Tibial nerve (tissue), 4 donors: ENCODE measurements around the gene IFI27L1. TPM values are rescaled to one million over a fixed set of nuclear protein-coding genes. Genes with fewer than 3 reads are reported as not detected.

ENCODE experiments used
- DNase-seq, 2 donors: peaks; one replicate each; pipeline ENCODE4 v3.0.0-alpha.2; 2019; ENCODE audit warnings: low spot score in 2 of 2
- H3K27ac ChIP-seq, 4 donors: fragments of 200-600 bp; sonication (generic) in 3 of 4; one replicate each; pipeline ENCODE4 v1.5.1; 2017 to 2019; ENCODE audit warnings: mild to moderate bottlenecking in 1 of 4
- H3K27me3 ChIP-seq, 2 donors: fragments of 200-600 bp; sonication (generic) in 1 of 2; one replicate each; pipeline versions ENCODE4 v1.5.1 to v1.6.0; 2017 to 2019
- H3K36me3 ChIP-seq, 3 donors: fragments of 200-600 bp; sonication (generic); one replicate each; pipeline ENCODE4 v1.5.1; 2018 to 2019
- H3K4me1 ChIP-seq, 4 donors: fragments of 200-600 bp; sonication (generic) in 3 of 4; one replicate each; pipeline ENCODE4 v1.5.1; 2017 to 2019
- H3K4me3 ChIP-seq, 4 donors: fragments of 200-600 bp; sonication (generic) in 3 of 4; one replicate each; pipeline ENCODE4 v1.5.1; 2017 to 2019; ENCODE audit warnings: mild to moderate bottlenecking in 1 of 4, moderate library complexity in 1 of 4
- H3K9me3 ChIP-seq, 4 donors: fragments of 200-600 bp; sonication (generic) in 3 of 4; one replicate each; pipeline ENCODE4 v1.5.1; 2017 to 2019
- CTCF ChIP-seq, 5 experiments: fragments of 200-600 bp in 3 of 5; fragments of 450-650 bp in 2 of 5; sonication (generic) in 3 of 5; IDR thresholded peaks; one replicate each; pipeline ENCODE4 v1.5.1; 2016 to 2019; ENCODE audit warnings: antibody characterized with exemption in 5 of 5, mild to moderate bottlenecking in 3 of 5, moderate library complexity in 2 of 5
- EP300 ChIP-seq, 2 donors: sonication (generic); formaldehyde crosslinking; IDR thresholded peaks; one replicate each; pipeline ENCODE4 v1.6.1; 2017; ENCODE audit warnings: antibody characterized with exemption in 2 of 2, mild to moderate bottlenecking in 1 of 2
- POLR2A ChIP-seq, 2 donors: fragments of 450-650 bp; IDR thresholded peaks; one replicate each; pipeline ENCODE4 v1.6.1; 2017; ENCODE audit warnings: antibody characterized with exemption in 2 of 2, mild to moderate bottlenecking in 2 of 2, moderate library complexity in 2 of 2
- WGBS, 2 donors: methylation state at CpG; one replicate each; pipeline ENCODE4 v1.1.5; 2018; 5-methylcytosine and 5-hydroxymethylcytosine counted together
- total RNA-seq, 4 donors: library from RNA; depleted of rRNA; stranded (reverse); fragments of >200 nt; gene quantifications; one replicate each; pipeline ENCODE4 v1.1.0, GENCODE V29; 2016

The IFI27L1 gene
- total RNA-seq, 4 donors from 2014 or later, result 2.7 to 14.6 (median 7.2) TPM

GRCh38 chr14:94045101-94045500 is 36.0 kb upstream of the IFI27L1 start:
- no peaks in the 10 kb centered on the region for H3K27me3 ChIP-seq
- no peak overlapping the region for H3K27ac ChIP-seq
- H3K4me3 ChIP-seq, result no peak overlapping the region
- H3K36me3 ChIP-seq, result peaks cover 0 to 67% (median 17%) of the 10 kb centered on the region in 3 donors
- H3K4me1 ChIP-seq, result peaks cover 0 to 10% (median 2%) of the 10 kb centered on the region in 4 donors
- DNase-seq, result no peak
- TF ChIP-seq EP300 (IDR thresholded peaks at IDR 0.05), result no peak
- no peak for TF ChIP-seq CTCF (IDR thresholded peaks at IDR 0.05)
- no peak for TF ChIP-seq POLR2A (IDR thresholded peaks at IDR 0.05)
- no peaks in the 10 kb centered on the region for H3K9me3 ChIP-seq
- 92 to 94% methylated on average over 8 of the region's 8 CpGs for WGBS, 2 donors

- no peaks in the 10 kb centered on the region for H3K27me3 ChIP-seq
- no peak overlapping the region for H3K4me3 ChIP-seq
- no peak for DNase-seq
- no peaks in the 10 kb centered on the region for H3K9me3 ChIP-seq
- WGBS, 2 donors, result 88% methylated on average over 18 to 19 of the region's 19 CpGs
- H3K4me1 ChIP-seq, result peaks cover 0 to 10% (median 2%) of the 10 kb centered on the region in 4 donors
- H3K36me3 ChIP-seq, result peaks cover 0 to 74% (median 24%) of the 10 kb centered on the region in 3 donors
- H3K27ac ChIP-seq, result no peak overlapping the region
- TF ChIP-seq POLR2A (IDR thresholded peaks at IDR 0.05) (no peak), EP300 (IDR thresholded peaks at IDR 0.05) (no peak), CTCF (IDR thresholded peaks at IDR 0.05) (no peak)
These were observed 35.4 kb upstream of the IFI27L1 start for GRCh38 chr14:94045563-94046345.

- H3K27me3 ChIP-seq, result no peaks in the 10 kb centered on the region
- H3K9me3 ChIP-seq, result no peaks in the 10 kb centered on the region
- H3K36me3 ChIP-seq, result peaks cover 0 to 84% (median 25%) of the 10 kb centered on the region in 3 donors
- H3K4me3 ChIP-seq, result no peak overlapping the region
- WGBS, 2 donors, result 70 to 93% methylated on average over 5 to 7 of the region's 7 CpGs
- H3K4me1 ChIP-seq, result peaks cover 0 to 19% (median 2%) of the 10 kb centered on the region in 4 donors
- H3K27ac ChIP-seq, result no peak overlapping the region
- TF ChIP-seq EP300 (IDR thresholded peaks at IDR 0.05), result no peak
- no peak for TF ChIP-seq CTCF (IDR thresholded peaks at IDR 0.05)
- TF ChIP-seq POLR2A (IDR thresholded peaks at IDR 0.05), result no peak
- DNase-seq, result no peak
These were observed 34.3 kb upstream of the IFI27L1 start for GRCh38 chr14:94046696-94047250.

- peaks cover 0 to 92% (median 25%) of the 10 kb centered on the region in 3 donors for H3K36me3 ChIP-seq
These were observed 33.5 kb upstream of the IFI27L1 start for GRCh38 chr14:94047581-94047980.

More at GRCh38 chr14:94047581-94047980, 33.5 kb upstream of the IFI27L1 start:
- Histone ChIP-seq H3K27ac (no peak overlapping the region), H3K4me3 (no peak overlapping the region), H3K4me1 (peaks cover 0 to 14% (median 0%) of the 10 kb centered on the region in 4 donors), H3K27me3 (no peaks in the 10 kb centered on the region), H3K9me3 (no peaks in the 10 kb centered on the region)
- 76 to 88% methylated on average over 3 of the region's 3 CpGs for WGBS, 2 donors
- TF ChIP-seq POLR2A (IDR thresholded peaks at IDR 0.05) (no peak), EP300 (IDR thresholded peaks at IDR 0.05) (no peak), CTCF (IDR thresholded peaks at IDR 0.05) (no peak)
- DNase-seq, result no peak
